GM12864 (cell line): ENCODE results near the gene ALPG.

Experiments
- DNase-seq: peaks from one replicate; pipeline ENCODE4 v3.0.0-alpha.2; 2011; ENCODE audit warnings: low read depth
- H3K4me3 ChIP-seq: 2 replicates; pipeline ENCODE4 v1.5.1; 2011; ENCODE audit warnings: mild to moderate bottlenecking, low read depth, low read length, control low read depth
- CTCF ChIP-seq: IDR thresholded peaks from 2 replicates; pipeline ENCODE4 v1.5.1; 2011; ENCODE audit warnings: low read depth, mild to moderate bottlenecking, moderate library complexity, low read length, control low read depth, inconsistent platforms; ENCODE audit errors: missing control alignments

Gene ALPG

GRCh38 chr2:232385660-232386489 is 20.8 kb upstream of the ALPG start:
- no peak for TF ChIP-seq CTCF
- DNase-seq, result no peak
- H3K4me3 ChIP-seq, result no peak overlapping the region

GRCh38 chr2:232386490-232386739 is 20.2 kb upstream of the ALPG start:
- no peak for TF ChIP-seq CTCF
- H3K4me3 ChIP-seq, result no peak overlapping the region
- DNase-seq, result no peak

GRCh38 chr2:232386740-232387450 is 19.7 kb upstream of the ALPG start:
- no peak for DNase-seq
- no peak for TF ChIP-seq CTCF
- no peak overlapping the region for H3K4me3 ChIP-seq

GRCh38 chr2:232387451-232388171 is 19.0 kb upstream of the ALPG start:
- H3K4me3 ChIP-seq, result no peak overlapping the region
- no peak for DNase-seq
- TF ChIP-seq CTCF, result no peak

GRCh38 chr2:232388324-232388891 is 18.2 kb upstream of the ALPG start:
- no peak overlapping the region for H3K4me3 ChIP-seq
- DNase-seq, result no peak
- TF ChIP-seq CTCF, result no peak

- DNase-seq, result no peak
- TF ChIP-seq CTCF, result no peak
- H3K4me3 ChIP-seq, result no peak overlapping the region
These were observed 17.3 kb upstream of the ALPG start for GRCh38 chr2:232389327-232389726.
